Measurements from ENCODE around the gene AGAP3. TPM values are rescaled to one million over a fixed set of nuclear protein-coding genes. Genes with fewer than 3 reads are reported as not detected.

The AGAP3 gene
- total RNA-seq, 2 experiments from 2014 or later: 30.0 to 36.2 TPM

- H3K27ac Mint-ChIP-seq: no peak overlapping the region
- CTCF ChIA-PET: interaction anchor here (0.6 to 2.1 kb wide), 5 partner anchors 16 to 104 kb away, joined by 3 to 7 read pairs (median 3); no protein-coding TSS in a partner anchor
- no peaks in the 10 kb centered on the region for H3K36me3 Mint-ChIP-seq
- no peak overlapping the region for H3K4me3 Mint-ChIP-seq
- DNase-seq (no peak), ATAC-seq (no peak)
- H3K9me3 Mint-ChIP-seq (ENCODE audit: low read depth): no peaks in the 10 kb centered on the region
- no peaks in the 10 kb centered on the region for H3K27me3 Mint-ChIP-seq
- no peaks in the 10 kb centered on the region for H3K4me1 Mint-ChIP-seq
These were observed 53.5 kb downstream of the AGAP3 start for GRCh38 chr7:151139791-151140190.

- Mint-ChIP-seq H3K9me3 (ENCODE audit: low read depth) (no peaks in the 10 kb centered on the region), H3K27ac (no peak overlapping the region), H3K36me3 (no peaks in the 10 kb centered on the region), H3K4me1 (no peaks in the 10 kb centered on the region), H3K27me3 (no peaks in the 10 kb centered on the region), H3K4me3 (no peak overlapping the region)
- CTCF ChIA-PET: no interaction called here
- ATAC-seq (no peak), DNase-seq (no peak)
These were observed 54.6 kb downstream of the AGAP3 start for GRCh38 chr7:151140826-151141225.

- H3K27me3 Mint-ChIP-seq: no peaks in the 10 kb centered on the region
- no peak overlapping the region for H3K27ac Mint-ChIP-seq
- DNase-seq (no peak), ATAC-seq (no peak)
- no peaks in the 10 kb centered on the region for H3K36me3 Mint-ChIP-seq
- CTCF ChIA-PET: no interaction called here
- no peak overlapping the region for H3K4me3 Mint-ChIP-seq
- H3K9me3 Mint-ChIP-seq (ENCODE audit: low read depth): no peaks in the 10 kb centered on the region
- no peaks in the 10 kb centered on the region for H3K4me1 Mint-ChIP-seq
These were observed 55.1 kb downstream of the AGAP3 start for GRCh38 chr7:151141311-151141854.

GRCh38 chr7:151141855-151142685 lies 55.8 kb downstream of the AGAP3 start:
- CTCF ChIA-PET: interaction anchor here (1.1 to 1.6 kb wide), 2 partner anchors 18 to 27 kb away, joined by 3 to 5 read pairs; no protein-coding TSS in a partner anchor

GRCh38 chr7:151142686-151143040 lies 56.4 kb downstream of the AGAP3 start:
- no peak overlapping the region for H3K27ac Mint-ChIP-seq

More at GRCh38 chr7:151141855-151142685, 55.8 kb downstream of the AGAP3 start:
- ATAC-seq (no peak), DNase-seq (no peak)
- H3K4me3 Mint-ChIP-seq: no peak overlapping the region
- no peaks in the 10 kb centered on the region for H3K4me1 Mint-ChIP-seq
- H3K9me3 Mint-ChIP-seq (ENCODE audit: low read depth): no peaks in the 10 kb centered on the region
- H3K36me3 Mint-ChIP-seq: no peaks in the 10 kb centered on the region
- no peak overlapping the region for H3K27ac Mint-ChIP-seq
- H3K27me3 Mint-ChIP-seq: peaks cover under 1% of the 10 kb centered on the region

GRCh38 chr7:151143261-151144015 lies 57.2 kb downstream of the AGAP3 start:
- no peaks in the 10 kb centered on the region for H3K4me1 Mint-ChIP-seq
- no peaks in the 10 kb centered on the region for H3K36me3 Mint-ChIP-seq
- H3K4me3 Mint-ChIP-seq: no peak overlapping the region
- no peak for ATAC-seq
- H3K9me3 Mint-ChIP-seq (ENCODE audit: low read depth): no peaks in the 10 kb centered on the region
- peaks cover 6% of the 10 kb centered on the region for H3K27me3 Mint-ChIP-seq
- DNase-seq: no peak
- CTCF ChIA-PET: interaction anchor here (1.0 to 1.6 kb wide), 4 partner anchors 19 to 31 kb away, joined by 3 to 6 read pairs (median 4); no protein-coding TSS in a partner anchor
- no peak overlapping the region for H3K27ac Mint-ChIP-seq

More at GRCh38 chr7:151142686-151143040, 56.4 kb downstream of the AGAP3 start:
- Mint-ChIP-seq H3K4me1 (no peaks in the 10 kb centered on the region), H3K36me3 (no peaks in the 10 kb centered on the region), H3K27me3 (peaks cover 5% of the 10 kb centered on the region), H3K4me3 (no peak overlapping the region), H3K9me3 (ENCODE audit: low read depth) (no peaks in the 10 kb centered on the region)
- CTCF ChIA-PET: interaction anchor here (1.1 to 1.6 kb wide), 2 partner anchors 19 to 27 kb away, joined by 3 to 5 read pairs; no protein-coding TSS in a partner anchor
- ATAC-seq (no peak), DNase-seq (no peak)

GRCh38 chr7:151144387-151144786 lies 58.1 kb downstream of the AGAP3 start:
- Mint-ChIP-seq H3K9me3 (ENCODE audit: low read depth) (no peaks in the 10 kb centered on the region), H3K4me1 (no peaks in the 10 kb centered on the region), H3K4me3 (no peak overlapping the region), H3K36me3 (no peaks in the 10 kb centered on the region), H3K27me3 (peaks cover 10% of the 10 kb centered on the region), H3K27ac (no peak overlapping the region)
- CTCF ChIA-PET: interaction anchor here (1.0 to 1.5 kb wide), 2 partner anchors 20 to 32 kb away, joined by 3 to 6 read pairs; no protein-coding TSS in a partner anchor
- ATAC-seq (no peak), DNase-seq (no peak)

- Mint-ChIP-seq H3K4me3 (no peak overlapping the region), H3K27ac (no peak overlapping the region), H3K9me3 (ENCODE audit: low read depth) (no peaks in the 10 kb centered on the region), H3K36me3 (no peaks in the 10 kb centered on the region), H3K4me1 (no peaks in the 10 kb centered on the region), H3K27me3 (peaks cover 10% of the 10 kb centered on the region)
- CTCF ChIA-PET: interaction anchor here (2.7 kb wide), 1 partner anchor 23 kb away, joined by 10 read pairs; no protein-coding TSS in a partner anchor
- DNase-seq: no peak
- no peak for ATAC-seq
These were observed 60.5 kb downstream of the AGAP3 start for GRCh38 chr7:151146761-151147160.

GRCh38 chr7:151148319-151149259 lies 62.3 kb downstream of the AGAP3 start:
- ATAC-seq: no peak
- H3K36me3 Mint-ChIP-seq: no peaks in the 10 kb centered on the region
- no peak for DNase-seq
- H3K4me3 Mint-ChIP-seq: no peak overlapping the region
- CTCF ChIA-PET: interaction anchor here (0.6 to 2.7 kb wide), 7 partner anchors 8 to 326 kb away, joined by 3 to 10 read pairs (median 4); no protein-coding TSS in a partner anchor
- no peaks in the 10 kb centered on the region for H3K9me3 Mint-ChIP-seq (ENCODE audit: low read depth)
- peaks cover 10% of the 10 kb centered on the region for H3K27me3 Mint-ChIP-seq
- H3K4me1 Mint-ChIP-seq: no peaks in the 10 kb centered on the region
- H3K27ac Mint-ChIP-seq: no peak overlapping the region

GRCh38 chr7:151150388-151150787 lies 64.1 kb downstream of the AGAP3 start:
- Mint-ChIP-seq H3K9me3 (ENCODE audit: low read depth) (no peaks in the 10 kb centered on the region), H3K4me3 (no peak overlapping the region), H3K4me1 (no peaks in the 10 kb centered on the region), H3K27me3 (peaks cover 21% of the 10 kb centered on the region), H3K27ac (no peak overlapping the region), H3K36me3 (no peaks in the 10 kb centered on the region)
- DNase-seq (no peak), ATAC-seq (no peak)
- CTCF ChIA-PET: interaction anchor here (0.6 to 2.1 kb wide), 4 partner anchors 11 to 27 kb away, joined by 3 to 10 read pairs (median 4); no protein-coding TSS in a partner anchor

GRCh38 chr7:151152643-151153513 lies 66.6 kb downstream of the AGAP3 start:
- Mint-ChIP-seq H3K9me3 (ENCODE audit: low read depth) (no peaks in the 10 kb centered on the region), H3K27ac (no peak overlapping the region), H3K27me3 (peaks cover 32% of the 10 kb centered on the region), H3K4me1 (no peaks in the 10 kb centered on the region), H3K4me3 (no peak overlapping the region), H3K36me3 (no peaks in the 10 kb centered on the region)
- no peak for DNase-seq
- no peak for ATAC-seq
- CTCF ChIA-PET: no interaction called here

Measured in activated CD8-positive, alpha-beta memory T cell treated with anti-CD3 and anti-CD28 coated beads, Interleukin-2, amount 10 ng/mL, durations not matched to agents 7 days and 5 days (primary cell).